Stomach (tissue), 4 donors: ENCODE data around the gene CD151.

Source experiments
- CTCF ChIP-seq, 7 experiments: fragments of 450-650 bp in 4 of 7; fragments of 200-600 bp in 3 of 7; sonication (generic) in 3 of 7; IDR thresholded peaks; one replicate each; pipeline ENCODE4 v1.5.1; 2016 to 2019; ENCODE audit warnings: antibody characterized with exemption in 7 of 7, control low read depth in 2 of 7, mild to moderate bottlenecking in 1 of 7
- EP300 ChIP-seq: sonication (generic); formaldehyde crosslinking; IDR thresholded peaks from one replicate; pipeline ENCODE4 v1.6.1; 2017; ENCODE audit warnings: antibody characterized with exemption
- POLR2A ChIP-seq, 4 donors: fragments of 450-650 bp; IDR thresholded peaks; one replicate each; pipeline ENCODE4 v1.6.1; 2016; ENCODE audit warnings: antibody characterized with exemption in 4 of 4, control low read depth in 2 of 4, mild to moderate bottlenecking in 1 of 4, moderate library complexity in 1 of 4

- no peak for TF ChIP-seq CTCF (IDR thresholded peaks at IDR 0.05)
- no peak for TF ChIP-seq POLR2A (IDR thresholded peaks at IDR 0.05)
- TF ChIP-seq EP300, result no peak
Observed at GRCh38 chr11:803467-803742, 29.3 kb upstream of the CD151 start.
